ENCODE results near the gene CYB5R4. TPM values are rescaled to one million over a fixed set of nuclear protein-coding genes. Genes with fewer than 3 reads are reported as not detected.

CYB5R4 gene
- total RNA-seq, 1 donor from 2014 or later = 37.3 TPM

GRCh38 chr6:83962582-83962981, 103.1 kb downstream of the CYB5R4 start:
- POLR2A ChIA-PET = no interaction called here
- no peaks in the 10 kb centered on the region for H3K4me1 Mint-ChIP-seq
- DNase-seq (no peak), ATAC-seq (ENCODE audit: low read depth) (peak; percentile 66)
- H3K27me3 Mint-ChIP-seq = no peaks in the 10 kb centered on the region
- H3K27ac Mint-ChIP-seq = no peak overlapping the region
- H3K9me3 Mint-ChIP-seq = peaks cover 36% of the 10 kb centered on the region
- intact Hi-C loops (cut with micrococcal nuclease) = no loop called here
- TF ChIP-seq, protein P1, sequence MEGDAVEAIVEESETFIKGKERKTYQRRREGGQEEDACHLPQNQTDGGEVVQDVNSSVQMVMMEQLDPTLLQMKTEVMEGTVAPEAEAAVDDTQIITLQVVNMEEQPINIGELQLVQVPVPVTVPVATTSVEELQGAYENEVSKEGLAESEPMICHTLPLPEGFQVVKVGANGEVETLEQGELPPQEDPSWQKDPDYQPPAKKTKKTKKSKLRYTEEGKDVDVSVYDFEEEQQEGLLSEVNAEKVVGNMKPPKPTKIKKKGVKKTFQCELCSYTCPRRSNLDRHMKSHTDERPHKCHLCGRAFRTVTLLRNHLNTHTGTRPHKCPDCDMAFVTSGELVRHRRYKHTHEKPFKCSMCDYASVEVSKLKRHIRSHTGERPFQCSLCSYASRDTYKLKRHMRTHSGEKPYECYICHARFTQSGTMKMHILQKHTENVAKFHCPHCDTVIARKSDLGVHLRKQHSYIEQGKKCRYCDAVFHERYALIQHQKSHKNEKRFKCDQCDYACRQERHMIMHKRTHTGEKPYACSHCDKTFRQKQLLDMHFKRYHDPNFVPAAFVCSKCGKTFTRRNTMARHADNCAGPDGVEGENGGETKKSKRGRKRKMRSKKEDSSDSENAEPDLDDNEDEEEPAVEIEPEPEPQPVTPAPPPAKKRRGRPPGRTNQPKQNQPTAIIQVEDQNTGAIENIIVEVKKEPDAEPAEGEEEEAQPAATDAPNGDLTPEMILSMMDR (IDR thresholded peaks at IDR 0.05) = no peak
- no peak overlapping the region for H3K4me3 Mint-ChIP-seq
- CTCF ChIA-PET = no interaction called here
- H3K36me3 Mint-ChIP-seq (ENCODE audit: low read depth) = peaks cover 80% of the 10 kb centered on the region

GRCh38 chr6:83966539-83966938, 107.0 kb downstream of the CYB5R4 start:
- ATAC-seq (ENCODE audit: low read depth) (no peak), DNase-seq (no peak)
- Mint-ChIP-seq H3K27me3 (no peaks in the 10 kb centered on the region), H3K36me3 (ENCODE audit: low read depth) (peaks cover 45% of the 10 kb centered on the region), H3K4me3 (no peak overlapping the region), H3K4me1 (no peaks in the 10 kb centered on the region), H3K27ac (no peak overlapping the region), H3K9me3 (peaks cover 48% of the 10 kb centered on the region)
- TF ChIP-seq, protein P1 (IDR thresholded peaks at IDR 0.05) = no peak
- intact Hi-C loops (cut with micrococcal nuclease) = no loop called here
- ChIA-PET CTCF (no interaction called here), POLR2A (no interaction called here)

DNA sequence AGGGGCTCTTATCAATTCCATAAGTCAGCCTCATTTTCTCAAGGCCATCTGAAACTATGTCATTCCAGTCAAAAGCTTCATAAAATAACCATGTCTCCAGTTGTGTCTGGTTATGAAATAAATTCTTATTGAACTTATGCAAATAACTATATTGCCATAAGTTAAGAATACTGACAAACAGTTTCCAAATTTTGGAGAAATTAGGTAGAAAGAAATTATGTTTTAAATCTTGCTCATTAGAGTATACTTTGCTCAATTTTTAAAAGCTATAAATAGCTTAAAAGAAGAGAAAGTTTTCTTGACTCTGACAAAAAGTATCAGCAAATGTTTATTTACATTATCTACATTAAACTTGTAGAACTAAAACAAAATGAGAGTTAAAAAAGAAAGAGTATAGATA, 111.1 kb downstream of the CYB5R4 start:
- Mint-ChIP-seq H3K36me3 (ENCODE audit: low read depth) (peaks cover 8% of the 10 kb centered on the region), H3K27ac (no peak overlapping the region), H3K9me3 (peaks cover 31% of the 10 kb centered on the region), H3K4me3 (no peak overlapping the region), H3K27me3 (no peaks in the 10 kb centered on the region), H3K4me1 (no peaks in the 10 kb centered on the region)
- ChIA-PET POLR2A (no interaction called here), CTCF (interaction anchor here (0.6 kb wide), 1 partner anchor 9 kb away, joined by 3 read pairs; no protein-coding TSS in a partner anchor)
- no peak for DNase-seq
- intact Hi-C loops (cut with micrococcal nuclease) = no loop called here
- TF ChIP-seq, protein P1 (IDR thresholded peaks at IDR 0.05) = no peak
- no peak for ATAC-seq (ENCODE audit: low read depth)

- no peak overlapping the region for H3K27ac Mint-ChIP-seq
- H3K4me3 Mint-ChIP-seq = no peak overlapping the region
- no peaks in the 10 kb centered on the region for H3K4me1 Mint-ChIP-seq
- ATAC-seq (ENCODE audit: low read depth) (no peak), DNase-seq (no peak)
- H3K36me3 Mint-ChIP-seq (ENCODE audit: low read depth) = no peaks in the 10 kb centered on the region
- intact Hi-C loops (cut with micrococcal nuclease) = no loop called here
- POLR2A ChIA-PET = no interaction called here
- H3K27me3 Mint-ChIP-seq = no peaks in the 10 kb centered on the region
- CTCF ChIA-PET = no interaction called here
- TF ChIP-seq, protein P1 (IDR thresholded peaks at IDR 0.05) = no peak
- H3K9me3 Mint-ChIP-seq = peaks cover 11% of the 10 kb centered on the region
These were observed 115.0 kb downstream of the CYB5R4 start for GRCh38 chr6:83974409-83975050.

GRCh38 chr6:83976037-83976755, 116.7 kb downstream of the CYB5R4 start:
- H3K4me1 Mint-ChIP-seq = no peaks in the 10 kb centered on the region
- no peaks in the 10 kb centered on the region for H3K36me3 Mint-ChIP-seq (ENCODE audit: low read depth)
- CTCF ChIA-PET = no interaction called here
- POLR2A ChIA-PET = no interaction called here
- ATAC-seq (ENCODE audit: low read depth) (no peak), DNase-seq (no peak)
- H3K4me3 Mint-ChIP-seq = no peak overlapping the region
- TF ChIP-seq, protein P1 (IDR thresholded peaks at IDR 0.05) = no peak
- intact Hi-C loops (cut with micrococcal nuclease) = no loop called here
- H3K27ac Mint-ChIP-seq = no peak overlapping the region
- no peaks in the 10 kb centered on the region for H3K27me3 Mint-ChIP-seq
- H3K9me3 Mint-ChIP-seq = peaks cover 7% of the 10 kb centered on the region
